ENCODE measurements around the gene HOXA6. TPM values are rescaled to one million over a fixed set of nuclear protein-coding genes. Genes with fewer than 3 reads are reported as not detected.

HOXA6 gene
- total RNA-seq, 1 experiment from 2014 or later: not detected

- Histone ChIP-seq H3K4ac (ENCODE audit: low read depth, low read length) (no peak overlapping the region), H3K79me2 (ENCODE audit: insufficient read depth, low read length) (no peaks in the 10 kb centered on the region), H2BK15ac (ENCODE audit: low read depth, low read length) (no peak overlapping the region), H4K20me1 (ENCODE audit: control insufficient read depth, insufficient read depth, insufficient read length) (peaks cover 2% of the 10 kb centered on the region), H3T11ph (ENCODE audit: low read length) (no peak overlapping the region), H4K5ac (ENCODE audit: insufficient read length, low read depth, low read length) (no peak overlapping the region), H3K18ac (ENCODE audit: insufficient read length, low read depth, low read length) (no peak overlapping the region), H4K8ac (replicated peaks; ENCODE audit: insufficient read length, low read depth, low read length) (no peak overlapping the region), H2BK5ac (ENCODE audit: insufficient read length, low read length) (no peak overlapping the region), H3K23ac (ENCODE audit: insufficient read length, low read depth, low read length) (no peak overlapping the region), H2BK12ac (ENCODE audit: insufficient read length, low read depth, low read length) (no peak overlapping the region), H3K9me3 (ENCODE audit: control insufficient read depth, low read depth, low read length) (no peaks in the 10 kb centered on the region), H3K56ac (ENCODE audit: insufficient read length, low read depth, low read length) (no peak overlapping the region), H3K4me2 (ENCODE audit: insufficient read depth, insufficient read length, low read length) (no peak overlapping the region), H4K91ac (ENCODE audit: insufficient read length, low read depth, low read length) (no peak overlapping the region), H3K9ac (ENCODE audit: extremely low read depth, insufficient read length, low read length) (no peak overlapping the region), H3K27ac (ENCODE audit: insufficient read length, low read depth, low read length) (no peak overlapping the region), H3K14ac (ENCODE audit: insufficient read depth, low read length) (no peak overlapping the region), H2AK5ac (ENCODE audit: insufficient read length, low read length) (no peak overlapping the region), H2BK120ac (ENCODE audit: low read depth, low read length, poor library complexity, severe bottlenecking) (no peak overlapping the region), H2BK20ac (ENCODE audit: low read depth, low read length, poor library complexity, severe bottlenecking) (no peak overlapping the region), H3K23me2 (ENCODE audit: insufficient read length, low read depth, low read length, poor library complexity, severe bottlenecking) (no peaks in the 10 kb centered on the region), H3K79me1 (ENCODE audit: insufficient read depth, low read depth, low read length, poor library complexity, severe bottlenecking) (no peaks in the 10 kb centered on the region), H2AFZ (ENCODE audit: low read length) (no peak overlapping the region), H3K4me1 (ENCODE audit: insufficient read depth, low read length) (no peaks in the 10 kb centered on the region), H3K27me3 (ENCODE audit: insufficient read depth, low read length) (peaks cover 98% of the 10 kb centered on the region)
- TF ChIP-seq CTCF (conservative IDR thresholded peaks at IDR 0.05): no peak
- Mint-ChIP-seq H3K27ac (no peak overlapping the region), H3K4me1 (peaks cover 13 to 44% of the 10 kb centered on the region in 2 experiments), H3K9me3 (peaks cover 8 to 22% of the 10 kb centered on the region in 2 experiments), H3K4me3 (peak overlapping the region in 1 of 2 experiments; percentile 11; a peak in 1 of 5 replicates), H3K27me3 (ENCODE audit: low read depth) (peaks cover 100% of the 10 kb centered on the region), H3K36me3 (ENCODE audit: insufficient read depth in 1 of 3, low read depth in 3 of 3) (no peaks in the 10 kb centered on the region)
- DNase-seq: no peak
- WGBS (ENCODE audit: extremely low coverage, insufficient read length, low lambda C conversion rate): no CpG with 5 or more reads among the region's 35 CpGs
Observed at GRCh38 chr7:27103489-27104226, 43.9 kb downstream of the HOXA6 start.

Data from H9 (cell line).